ENCODE measurements around the gene KCNK7. TPM values are rescaled to one million over a fixed set of nuclear protein-coding genes. Genes with fewer than 3 reads are reported as not detected.

Gene KCNK7
- total and polyA plus RNA-seq, 2 experiments from 2014 or later = not detected

- H3K27ac ChIP-seq = peak within 1 kb of the TSS; percentile 77
- in situ Hi-C loops (cut with MboI) = no loop called here
- H3K9me2 ChIP-seq (ENCODE audit: insufficient read depth) = no peaks in the 10 kb centered on the region
- WGBS, 2 experiments (ENCODE audit: low coverage in 1 of 2, low lambda C conversion rate in 2 of 2, missing lambda C conversion rate in 2 of 2) = 1% methylated on average over 54 of the region's 55 CpGs
- H3K27me3 ChIP-seq (replicated peaks; ENCODE audit: insufficient read depth) = no peaks in the 10 kb centered on the region
- no peaks in the 10 kb centered on the region; the same call in 1 of the 2 replicates for H3K36me3 ChIP-seq (ENCODE audit: low read depth)
- peak within 1 kb of the TSS; percentile 71 for H2AFZ ChIP-seq
- H3K79me2 ChIP-seq (ENCODE audit: insufficient read depth) = peaks cover 85% of the 10 kb centered on the region
- no peaks in the 10 kb centered on the region for H3K9me3 ChIP-seq (ENCODE audit: low read depth)
- no peaks in the 10 kb centered on the region for H4K20me1 ChIP-seq (ENCODE audit: insufficient read depth)
- H3K4me1 ChIP-seq (ENCODE audit: insufficient read depth) = peaks cover 17% of the 10 kb centered on the region
- TF ChIP-seq EZH2phosphoT487 (IDR thresholded peaks at IDR 0.05; ENCODE audit: insufficient read depth, low read depth) = no peak
- TF ChIP-seq EZH2 (IDR thresholded peaks at IDR 0.05; ENCODE audit: insufficient read depth, poor library complexity, severe bottlenecking) = no peak
- peak; percentile 100 for DNase-seq
- peak within 1 kb of the TSS; percentile 97 for H3K4me2 ChIP-seq (ENCODE audit: unreplicated experiment)
- peaks cover under 1% of the 10 kb centered on the region; the same call in 1 of the 2 replicates for H3F3A ChIP-seq (ENCODE audit: insufficient read depth)
- peak within 1 kb of the TSS; percentile 89 for H3K9ac ChIP-seq
- H3K4me3 ChIP-seq = peak within 1 kb of the TSS; percentile 85
Measured at GRCh38 chr11:65615229-65615949, 19.8 kb upstream of the KCNK7 start, which contains the start of gene PCNX3. TSS of gene PCNX3 (plus strand) at chr11:65615776. CDS start at chr11:65616312, 536 bp downstream.

GRCh38 chr11:65613091-65613928 is 17.7 kb upstream of the KCNK7 start:
- TF ChIP-seq EZH2phosphoT487 (IDR thresholded peaks at IDR 0.05; ENCODE audit: insufficient read depth, low read depth) (no peak), EZH2 (IDR thresholded peaks at IDR 0.05; ENCODE audit: insufficient read depth, poor library complexity, severe bottlenecking) (no peak)
- Histone ChIP-seq H2AFZ (peak overlapping the region; percentile 71), H3K4me2 (ENCODE audit: unreplicated experiment) (peak overlapping the region; percentile 97), H3K9me2 (ENCODE audit: insufficient read depth) (no peaks in the 10 kb centered on the region), H4K20me1 (ENCODE audit: insufficient read depth) (no peaks in the 10 kb centered on the region), H3K27me3 (replicated peaks; ENCODE audit: insufficient read depth) (no peaks in the 10 kb centered on the region), H3F3A (ENCODE audit: insufficient read depth) (peaks cover 5% of the 10 kb centered on the region; the same call in 1 of the 2 replicates), H3K36me3 (ENCODE audit: low read depth) (no peaks in the 10 kb centered on the region), H3K27ac (peak overlapping the region; percentile 77), H3K79me2 (ENCODE audit: insufficient read depth) (peaks cover 85% of the 10 kb centered on the region), H3K4me1 (ENCODE audit: insufficient read depth) (peaks cover 31% of the 10 kb centered on the region), H3K4me3 (peak overlapping the region; percentile 85), H3K9me3 (ENCODE audit: low read depth) (no peaks in the 10 kb centered on the region), H3K9ac (peak overlapping the region; percentile 88)
- 15 to 19% methylated on average over 35 to 40 of the region's 43 CpGs for WGBS, 2 experiments (ENCODE audit: low coverage in 1 of 2, low lambda C conversion rate in 2 of 2, missing lambda C conversion rate in 2 of 2)
- DNase-seq = peak; percentile 52
- in situ Hi-C loops (cut with MboI) = no loop called here

- peak overlapping the region; percentile 88 for H3K9ac ChIP-seq
Measured at GRCh38 chr11:65612691-65613090, 17.1 kb upstream of the KCNK7 start.

More at GRCh38 chr11:65612691-65613090, 17.1 kb upstream of the KCNK7 start:
- H3K4me3 ChIP-seq = peak overlapping the region; percentile 85
- peak overlapping the region; percentile 97 for H3K4me2 ChIP-seq (ENCODE audit: unreplicated experiment)
- no peak overlapping the region for H3K27ac ChIP-seq
- no peaks in the 10 kb centered on the region for H3K36me3 ChIP-seq (ENCODE audit: low read depth)
- H3K9me2 ChIP-seq (ENCODE audit: insufficient read depth) = no peaks in the 10 kb centered on the region
- TF ChIP-seq EZH2 (IDR thresholded peaks at IDR 0.05; ENCODE audit: insufficient read depth, poor library complexity, severe bottlenecking) (no peak), EZH2phosphoT487 (IDR thresholded peaks at IDR 0.05; ENCODE audit: insufficient read depth, low read depth) (no peak)
- 84 to 90% methylated on average over 7 of the region's 7 CpGs for WGBS, 2 experiments (ENCODE audit: low coverage in 1 of 2, low lambda C conversion rate in 2 of 2, missing lambda C conversion rate in 2 of 2)
- DNase-seq = no peak
- H3K4me1 ChIP-seq (ENCODE audit: insufficient read depth) = peaks cover 31% of the 10 kb centered on the region
- peaks cover 5% of the 10 kb centered on the region; the same call in 1 of the 2 replicates for H3F3A ChIP-seq (ENCODE audit: insufficient read depth)
- no peak overlapping the region for H2AFZ ChIP-seq
- in situ Hi-C loops (cut with MboI) = no loop called here
- no peaks in the 10 kb centered on the region; the same call in 1 of the 2 replicates for H4K20me1 ChIP-seq (ENCODE audit: insufficient read depth)
- no peaks in the 10 kb centered on the region for H3K27me3 ChIP-seq (replicated peaks; ENCODE audit: insufficient read depth)
- peaks cover 84% of the 10 kb centered on the region for H3K79me2 ChIP-seq (ENCODE audit: insufficient read depth)
- no peaks in the 10 kb centered on the region for H3K9me3 ChIP-seq (ENCODE audit: low read depth)

All from GM23248 (cell line).